Activated CD4-positive, CD25-positive, alpha-beta regulatory T cell (primary cell): ENCODE results near the gene ZC3H13.
A peak's percentile ranks its signal among the peaks of the same experiment; 100 is the strongest.

ENCODE experiments used
- DNase-seq, 4 experiments: peaks; one replicate each; lab custom pipeline; 2025; lab: John Stamatoyannopoulos, UW

Gene ZC3H13

GRCh38 chr13:46052319-46053161 lies at the start of gene ZC3H13:
Gene ZC3H13, minus strand, starts transcription at chr13:46052746. Its CDS starts 7,239 bp downstream, at chr13:46045507.
- DNase-seq: peak; percentile 71 to 87 (median 83)

- no peak for DNase-seq
Measured at GRCh38 chr13:46102255-46102605, 49.7 kb upstream of the ZC3H13 start.

- no peak for DNase-seq
Measured at GRCh38 chr13:46101484-46102254, 49.1 kb upstream of the ZC3H13 start.

DNA sequence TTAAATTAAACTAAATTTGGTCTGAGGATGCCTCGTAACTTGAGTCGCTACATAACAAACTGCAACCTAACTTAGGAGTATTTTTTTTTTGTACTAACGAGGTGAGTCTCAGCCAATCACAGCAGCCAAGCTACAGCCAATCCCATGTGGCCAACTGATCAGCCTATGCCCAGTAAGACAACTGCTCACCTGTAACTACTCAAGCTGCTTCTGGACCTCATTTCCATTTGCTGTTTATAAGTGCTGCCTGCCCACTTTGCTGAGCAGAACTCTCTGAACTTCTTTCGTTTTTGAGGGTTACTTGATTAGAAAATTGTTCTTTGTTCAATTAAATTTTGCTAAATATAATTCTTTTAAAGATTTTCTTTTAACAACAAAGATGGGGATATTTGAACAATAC lies 48.5 kb upstream of the ZC3H13 start:
- DNase-seq: no peak

DNA sequence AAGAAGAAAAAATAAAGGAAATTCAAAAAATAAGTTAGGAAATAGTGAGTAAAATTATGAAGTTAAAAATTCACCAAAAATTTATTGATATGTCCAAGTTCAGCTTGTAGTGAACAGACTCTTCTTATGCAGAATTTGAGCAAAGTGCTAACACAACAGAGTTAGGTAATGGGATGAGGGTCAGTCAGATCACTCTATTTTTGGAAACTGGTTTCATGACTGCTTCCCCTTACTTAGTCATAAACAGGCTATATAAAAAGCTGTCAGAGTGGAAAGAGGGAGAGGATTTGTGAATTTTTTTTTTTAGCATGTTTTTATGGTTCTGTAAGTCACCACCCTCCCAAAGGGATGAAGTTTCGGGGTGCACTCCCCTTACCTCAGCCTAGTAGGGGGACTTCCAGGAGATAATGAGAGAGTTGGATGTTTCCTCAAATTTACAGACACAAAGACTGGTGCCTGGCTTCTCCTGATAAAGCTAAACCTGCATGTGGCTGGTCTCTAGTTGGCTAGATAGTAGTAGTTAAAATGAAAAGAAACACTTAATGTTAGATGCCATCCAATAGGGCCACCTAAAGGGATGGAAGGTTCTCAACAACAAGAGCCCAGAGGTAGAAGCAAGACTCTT lies 47.8 kb upstream of the ZC3H13 start:
- no peak for DNase-seq

GRCh38 chr13:46097663-46098062 lies 45.1 kb upstream of the ZC3H13 start:
- no peak for DNase-seq

DNA sequence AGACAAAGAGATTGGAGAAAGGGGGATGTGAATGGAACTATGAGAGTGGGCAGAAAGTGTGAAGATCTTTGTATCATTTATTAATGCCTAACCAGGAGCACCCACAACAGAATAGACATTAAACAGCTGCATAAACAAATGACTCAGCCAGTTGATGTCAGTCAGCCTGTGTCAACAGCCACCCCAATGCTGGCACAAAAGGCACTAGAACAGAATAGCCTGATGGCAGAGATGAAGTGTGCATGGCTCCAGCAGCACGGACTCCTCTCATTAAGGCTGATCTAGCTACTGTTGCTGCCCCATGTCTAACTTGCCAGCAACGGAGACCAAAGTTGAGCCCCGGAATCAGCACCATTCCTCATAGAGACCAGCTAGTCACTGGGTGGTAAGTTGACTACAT lies 44.5 kb upstream of the ZC3H13 start:
- no peak for DNase-seq

- no peak for DNase-seq
Measured at GRCh38 chr13:46094478-46094877, 41.9 kb upstream of the ZC3H13 start.

DNA sequence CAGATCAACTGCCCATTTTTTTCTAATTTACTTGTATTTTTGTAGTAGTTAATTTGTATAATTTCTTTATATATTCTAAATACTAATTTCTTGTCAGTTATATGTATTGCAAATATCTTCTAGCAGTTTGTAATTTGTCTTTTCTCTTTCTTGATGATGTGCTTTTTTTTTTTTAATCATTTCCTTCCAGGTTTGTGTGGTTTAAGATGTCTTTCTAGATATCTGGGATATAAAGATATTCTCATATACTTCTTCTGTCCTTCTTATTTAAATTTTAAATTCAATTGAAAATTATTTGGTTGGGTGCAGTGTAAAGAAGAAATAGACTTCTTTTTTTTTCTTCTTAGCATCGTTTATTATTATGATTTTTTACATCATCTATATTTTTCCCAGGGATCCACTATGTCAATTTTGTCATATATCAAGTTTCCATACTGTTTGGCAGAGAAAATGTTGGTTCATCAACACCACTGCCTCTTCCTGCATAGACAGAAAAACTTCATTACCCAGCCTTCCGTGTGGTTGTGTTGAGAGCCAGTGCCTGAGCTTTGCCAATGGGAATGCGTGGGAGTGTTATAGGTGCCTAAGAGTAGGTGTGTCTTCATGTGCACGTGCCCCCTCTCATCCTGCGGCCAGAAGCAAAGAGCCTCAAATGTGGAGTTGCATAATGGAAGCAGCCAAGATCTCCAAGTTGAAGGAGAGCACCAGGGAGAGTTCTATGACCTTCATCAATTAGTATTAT lies 36.4 kb upstream of the ZC3H13 start:
- no peak for DNase-seq

DNA sequence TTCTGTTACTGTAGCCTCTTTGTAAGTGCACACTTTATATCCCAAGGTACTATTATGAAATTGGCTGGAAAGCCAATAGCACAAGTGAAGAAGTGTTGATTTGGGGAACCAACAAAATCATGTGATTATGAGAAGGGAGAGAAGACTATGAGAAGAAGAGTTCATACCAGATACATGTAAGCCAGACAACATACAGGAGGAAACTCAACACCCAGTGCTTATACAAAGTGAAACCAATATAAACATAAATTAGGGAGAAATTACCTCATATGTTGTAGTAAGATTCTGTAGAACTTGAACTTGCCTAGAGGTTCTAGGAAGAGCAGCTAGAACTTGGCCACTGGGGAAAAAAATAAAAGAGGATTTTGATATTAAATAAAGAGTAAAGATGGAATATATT lies 34.9 kb upstream of the ZC3H13 start:
- DNase-seq: no peak

DNA sequence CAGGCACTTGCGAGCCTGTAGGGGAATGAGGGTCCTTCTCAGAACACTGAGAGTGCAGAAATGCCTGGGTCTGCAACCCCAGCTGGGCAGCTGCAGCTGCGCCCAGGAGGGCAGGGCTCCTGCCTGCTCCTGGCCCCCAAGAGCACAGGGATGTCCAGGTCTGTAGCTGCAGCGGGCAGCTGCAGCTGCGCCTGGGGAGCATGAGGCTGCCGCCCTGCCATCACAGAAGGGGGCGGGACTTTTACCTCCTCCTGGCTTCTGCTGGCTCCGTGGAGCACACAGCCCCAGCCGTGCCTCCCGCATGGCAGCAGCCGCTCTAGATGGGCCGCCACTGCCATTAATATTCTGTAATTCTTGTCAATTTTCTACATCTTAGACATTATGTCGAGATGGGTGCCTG lies 34.4 kb upstream of the ZC3H13 start:
- no peak for DNase-seq

DNA sequence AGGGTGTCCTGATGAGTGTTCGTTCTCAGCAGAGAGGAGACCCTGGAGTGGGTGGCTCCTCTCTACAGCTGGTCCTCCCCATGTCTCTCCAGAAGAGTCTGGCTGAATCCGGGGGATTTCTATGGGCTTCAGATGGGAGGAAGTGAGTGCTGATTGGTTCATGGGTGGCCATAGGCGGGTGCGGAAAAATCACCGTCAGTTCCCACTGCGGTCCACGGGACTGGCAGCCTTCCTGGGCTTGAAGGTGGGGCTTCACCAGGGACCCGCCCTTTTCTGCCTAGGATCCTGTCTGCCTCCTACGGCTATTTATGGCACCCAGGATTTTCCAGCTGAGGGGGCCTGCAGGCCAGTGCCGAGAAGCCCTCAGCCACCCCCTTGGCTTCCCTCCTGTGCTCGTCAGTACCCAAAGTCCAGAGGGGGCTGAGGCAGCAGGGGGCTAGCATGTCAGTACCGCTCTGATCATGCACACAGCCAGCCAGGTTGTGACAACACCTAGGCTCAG lies 33.9 kb upstream of the ZC3H13 start:
- no peak for DNase-seq

- DNase-seq: no peak
Measured at GRCh38 chr13:46085737-46086136, 33.2 kb upstream of the ZC3H13 start.

- no peak for DNase-seq
Measured at GRCh38 chr13:46082324-46082723, 29.8 kb upstream of the ZC3H13 start.

DNA sequence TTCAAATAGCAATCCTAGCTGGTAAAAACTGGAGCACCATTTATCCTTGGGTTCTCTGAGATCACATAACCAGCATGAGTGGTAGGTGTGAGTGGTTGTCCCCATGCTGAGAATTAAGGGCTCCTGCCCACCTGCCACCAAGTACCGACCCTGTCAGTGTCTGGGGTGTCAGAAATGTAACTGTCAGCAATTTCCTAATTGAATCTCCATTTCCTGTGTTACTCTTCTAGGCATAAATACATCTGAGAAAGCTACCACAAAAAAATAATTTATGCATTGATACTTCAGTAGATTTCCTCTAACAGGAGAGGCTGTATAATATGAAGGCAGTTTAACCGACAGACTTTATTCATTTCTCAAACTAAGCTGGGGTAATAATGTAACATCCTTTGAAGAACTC lies 27.2 kb upstream of the ZC3H13 start:
- no peak for DNase-seq

- no peak for DNase-seq
Measured at GRCh38 chr13:46077265-46077664, 24.7 kb upstream of the ZC3H13 start.

DNA sequence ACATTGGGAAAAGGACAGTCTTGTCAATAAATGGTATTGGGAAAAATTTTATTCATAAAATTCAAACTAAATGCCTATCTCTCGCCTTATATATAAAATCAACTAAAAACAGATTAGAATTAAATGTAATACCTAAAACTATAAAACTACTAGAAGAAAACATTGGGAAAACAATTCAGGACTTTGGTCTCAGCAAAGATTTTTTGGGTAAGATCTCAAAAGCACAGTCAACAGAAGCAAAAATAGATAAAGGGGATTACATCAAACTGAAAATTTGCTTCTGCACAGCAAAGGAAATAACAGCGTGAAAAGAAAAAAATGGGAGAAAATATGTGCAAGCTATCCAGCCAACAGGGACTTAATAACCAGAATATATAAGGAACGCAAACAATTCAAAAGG lies 24.3 kb upstream of the ZC3H13 start:
- no peak for DNase-seq

GRCh38 chr13:46075811-46076210 lies 23.3 kb upstream of the ZC3H13 start:
- no peak for DNase-seq

DNA sequence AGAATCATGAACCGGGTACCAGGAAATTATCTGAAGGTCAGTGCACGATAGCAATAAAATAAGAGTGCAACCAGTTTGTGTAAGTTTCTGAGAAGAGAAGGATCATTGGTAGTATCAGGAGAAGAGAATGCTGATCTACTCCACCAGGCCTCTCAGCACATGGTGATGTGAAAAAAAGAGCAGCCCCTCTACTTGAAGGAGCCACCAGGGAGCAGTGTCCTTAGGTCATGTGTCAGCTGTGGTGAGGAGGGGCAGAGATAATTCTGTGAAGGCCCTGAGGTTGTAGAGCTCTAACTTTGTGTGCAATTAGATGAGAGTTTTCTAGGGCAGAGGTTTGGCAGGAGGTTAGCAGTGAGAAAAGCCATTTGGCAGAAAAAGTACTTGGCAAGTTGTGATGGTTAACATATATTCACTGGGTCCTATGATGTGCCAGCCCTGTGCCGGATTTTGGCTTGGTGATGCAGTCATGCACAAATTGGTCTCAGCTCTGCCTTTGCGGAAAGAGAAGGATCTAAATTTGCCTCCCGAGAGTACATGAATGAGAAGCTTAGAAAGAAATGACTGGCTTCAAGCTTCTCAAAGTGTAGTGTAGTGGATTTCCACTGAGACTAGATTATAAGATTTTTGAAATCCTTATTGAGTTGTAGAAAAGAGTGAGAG lies 19.2 kb upstream of the ZC3H13 start:
- no peak for DNase-seq

DNA sequence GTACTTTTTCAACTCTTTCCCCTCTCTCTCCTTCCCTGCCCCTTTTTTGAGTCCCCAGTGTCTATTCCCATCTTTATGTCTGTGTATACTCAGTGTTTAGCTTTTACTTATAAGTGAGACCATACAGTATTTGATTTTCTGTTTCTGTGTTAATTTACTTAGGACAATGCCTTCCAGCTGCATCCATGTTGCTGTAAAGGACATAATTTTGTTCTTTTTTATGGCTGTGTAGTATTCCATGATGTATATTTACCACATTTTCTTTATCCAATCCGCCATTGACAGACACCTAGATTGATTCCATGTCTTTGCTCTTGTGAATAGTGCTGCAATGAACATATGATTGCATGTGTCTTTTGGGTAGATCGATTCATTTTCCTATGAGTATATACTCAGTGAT lies 10.7 kb upstream of the ZC3H13 start:
- DNase-seq: no peak

DNA sequence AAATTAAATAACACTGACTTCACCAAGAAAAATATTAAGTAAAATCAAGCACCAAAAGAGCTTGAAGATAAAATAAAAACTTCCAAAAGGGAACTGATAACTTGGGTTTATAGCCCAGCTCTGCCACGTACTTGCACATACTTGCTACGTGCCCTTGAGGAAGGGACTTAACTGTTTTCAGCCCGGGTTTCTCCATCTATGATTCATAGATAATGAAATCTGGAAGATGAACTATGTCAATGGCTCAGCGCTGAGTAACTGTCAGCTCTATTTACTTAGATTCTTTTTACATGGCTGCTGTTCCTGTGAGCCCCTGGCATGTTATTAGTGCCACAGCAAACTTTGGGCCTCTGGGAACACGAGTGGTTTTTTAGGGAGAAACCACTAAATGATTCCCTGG lies 9.6 kb upstream of the ZC3H13 start:
- no peak for DNase-seq

DNA sequence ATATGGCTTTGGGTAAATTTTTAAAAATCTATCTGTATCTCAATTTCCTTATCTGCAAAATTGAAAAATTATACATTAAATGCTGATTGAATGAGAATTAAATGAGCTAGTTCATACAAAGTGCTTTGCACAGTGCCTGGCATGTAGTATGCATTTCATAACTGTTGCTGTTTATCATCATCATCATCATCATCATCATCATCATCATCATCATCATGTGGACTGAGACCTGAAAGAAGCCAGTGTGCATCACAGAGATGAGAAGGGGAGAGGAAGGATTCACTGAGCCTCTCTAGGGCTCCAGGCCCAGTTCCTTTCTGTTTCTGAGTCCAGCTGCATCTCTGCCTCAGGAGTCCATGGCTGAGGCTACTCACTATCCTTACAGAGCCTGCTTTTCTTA lies 6.9 kb upstream of the ZC3H13 start:
- DNase-seq: no peak
